Breast epithelium (tissue), 4 donors: Measurements from ENCODE around the gene NME4. TPM values are rescaled to one million over a fixed set of nuclear protein-coding genes. Genes with fewer than 3 reads are reported as not detected.
A peak's percentile ranks its signal among the peaks of the same experiment; 100 is the strongest.

Source experiments
- DNase-seq, 2 donors: peaks; one replicate each; pipeline ENCODE4 v3.0.0-alpha.2; 2019; ENCODE audit warnings: low spot score in 2 of 2
- H3K27ac ChIP-seq, 2 donors: fragments of 200-600 bp; sonication (generic) in 1 of 2; one replicate each; pipeline ENCODE4 v1.5.1; 2016 to 2019; ENCODE audit warnings: mild to moderate bottlenecking in 1 of 2
- H3K27me3 ChIP-seq, 2 donors: fragments of 200-600 bp; sonication (generic) in 1 of 2; one replicate each; pipeline versions ENCODE4 v1.5.1 to v1.6.0; 2017 to 2019; ENCODE audit warnings: control low read depth in 1 of 2, mild to moderate bottlenecking in 1 of 2
- H3K36me3 ChIP-seq: fragments of 200-600 bp; one replicate; pipeline ENCODE4 v1.5.1; 2019
- H3K4me1 ChIP-seq, 2 donors: fragments of 200-600 bp; sonication (generic); one replicate each; pipeline ENCODE4 v1.5.1; 2016 to 2019; ENCODE audit warnings: control low read depth in 1 of 2
- H3K4me3 ChIP-seq, 3 donors: fragments of 200-600 bp; sonication (generic); 1 replicate in 2 of 3; 2 replicates in 1 of 3; pipeline ENCODE4 v1.5.1; 2016 to 2019; ENCODE audit warnings: mild to moderate bottlenecking in 3 of 3, moderate library complexity in 2 of 3
- H3K9me3 ChIP-seq, 2 donors: fragments of 200-600 bp; sonication (generic) in 1 of 2; one replicate each; pipeline ENCODE4 v1.5.1; 2016 to 2019; ENCODE audit warnings: control low read depth in 1 of 2
- CTCF ChIP-seq, 3 donors: fragments of 450-650 bp; IDR thresholded peaks; one replicate each; pipeline ENCODE4 v1.5.1; 2016 to 2017; ENCODE audit warnings: antibody characterized with exemption in 3 of 3, mild to moderate bottlenecking in 3 of 3, moderate library complexity in 3 of 3
- POLR2A ChIP-seq: fragments of 450-650 bp; IDR thresholded peaks from one replicate; pipeline ENCODE4 v1.6.1; 2016; ENCODE audit warnings: antibody characterized with exemption, mild to moderate bottlenecking, moderate library complexity
- POLR2AphosphoS5 ChIP-seq, 3 donors: sonication (generic); formaldehyde crosslinking; IDR thresholded peaks; one replicate each; pipeline ENCODE4 v1.6.1; 2017; ENCODE audit warnings: antibody characterized with exemption in 3 of 3
- intact Hi-C: fragments of 100-400 bp; cut with DNase I; formaldehyde crosslinking; loops from one replicate; pipeline ENCODE4 v1.15.1; 2023; ENCODE audit warnings: low total_unique reads
- total RNA-seq, 3 donors: library from RNA; depleted of rRNA; stranded (reverse); fragments of >200 nt; gene quantifications; one replicate each; pipeline ENCODE4 v1.1.0, GENCODE V29; 2016

Gene NME4
- total RNA-seq, 3 donors from 2014 or later = 46.5 to 118 (median 78.0) TPM

GRCh38 chr16:391885-392335 lies 5.1 kb upstream of the NME4 start:
- Histone ChIP-seq H3K36me3 (no peaks in the 10 kb centered on the region), H3K27me3 (no peaks in the 10 kb centered on the region), H3K4me3 (no peak overlapping the region), H3K9me3 (no peaks in the 10 kb centered on the region), H3K4me1 (no peaks in the 10 kb centered on the region), H3K27ac (no peak overlapping the region)
- DNase-seq = no peak
- intact Hi-C loops = no loop called here
- peak in 2 of 3 donors; percentile 46 to 57 for TF ChIP-seq CTCF (IDR thresholded peaks at IDR 0.05)
- TF ChIP-seq POLR2AphosphoS5 (IDR thresholded peaks at IDR 0.05) = no peak
- TF ChIP-seq POLR2A = no peak

- TF ChIP-seq POLR2A = no peak
- H3K4me1 ChIP-seq = no peaks in the 10 kb centered on the region
- H3K27ac ChIP-seq = no peak overlapping the region
- no peaks in the 10 kb centered on the region for H3K27me3 ChIP-seq
- H3K36me3 ChIP-seq = no peaks in the 10 kb centered on the region
- intact Hi-C loops = no loop called here
- no peaks in the 10 kb centered on the region for H3K9me3 ChIP-seq
- no peak overlapping the region for H3K4me3 ChIP-seq
- DNase-seq = no peak
These were observed 4.5 kb upstream of the NME4 start for GRCh38 chr16:392450-393030.

GRCh38 chr16:396199-396598 lies 800 bp upstream of the NME4 start:
- intact Hi-C loops = no loop called here
- no peaks in the 10 kb centered on the region for H3K27me3 ChIP-seq
- no peaks in the 10 kb centered on the region for H3K36me3 ChIP-seq
- DNase-seq = no peak
- no peaks in the 10 kb centered on the region for H3K4me1 ChIP-seq
- peak overlapping the region; percentile 56 to 96 (median 72) for H3K4me3 ChIP-seq
- TF ChIP-seq POLR2A (no peak), POLR2AphosphoS5 (IDR thresholded peaks at IDR 0.05) (no peak), CTCF (IDR thresholded peaks at IDR 0.05) (no peak)
- H3K9me3 ChIP-seq = no peaks in the 10 kb centered on the region
- H3K27ac ChIP-seq = peak overlapping the region; percentile 73 to 91

GRCh38 chr16:396605-397004 lies 394 bp upstream of the NME4 start:
- Histone ChIP-seq H3K27ac (peak overlapping the region; percentile 73 to 91), H3K4me3 (peak overlapping the region; percentile 56 to 96 (median 72)), H3K27me3 (no peaks in the 10 kb centered on the region), H3K36me3 (no peaks in the 10 kb centered on the region), H3K9me3 (no peaks in the 10 kb centered on the region), H3K4me1 (no peaks in the 10 kb centered on the region)
- no peak for TF ChIP-seq POLR2AphosphoS5 (IDR thresholded peaks at IDR 0.05)
- no peak for TF ChIP-seq POLR2A
- no peak for TF ChIP-seq CTCF (IDR thresholded peaks at IDR 0.05)
- intact Hi-C loops = no loop called here
- no peak for DNase-seq

GRCh38 chr16:397736-398332 lies 835 bp downstream of the NME4 start:
- no peaks in the 10 kb centered on the region for H3K27me3 ChIP-seq
- no peaks in the 10 kb centered on the region for H3K36me3 ChIP-seq
- DNase-seq = peak; percentile 66 to 80
- H3K9me3 ChIP-seq = no peaks in the 10 kb centered on the region
- H3K4me3 ChIP-seq = peak overlapping the region; percentile 56 to 96 (median 72)
- intact Hi-C loops = no loop called here
- H3K27ac ChIP-seq = peak overlapping the region; percentile 73 to 91
- TF ChIP-seq POLR2A (no peak), POLR2AphosphoS5 (IDR thresholded peaks at IDR 0.05) (no peak), CTCF (IDR thresholded peaks at IDR 0.05) (peak; percentile 51 to 69 (median 58))
- no peaks in the 10 kb centered on the region for H3K4me1 ChIP-seq
